ENCODE data around the gene APRT. TPM values are rescaled to one million over a fixed set of nuclear protein-coding genes. Genes with fewer than 3 reads are reported as not detected.

APRT gene
- total RNA-seq, 2 experiments from 2014 or later: 140 to 141 TPM

DNA sequence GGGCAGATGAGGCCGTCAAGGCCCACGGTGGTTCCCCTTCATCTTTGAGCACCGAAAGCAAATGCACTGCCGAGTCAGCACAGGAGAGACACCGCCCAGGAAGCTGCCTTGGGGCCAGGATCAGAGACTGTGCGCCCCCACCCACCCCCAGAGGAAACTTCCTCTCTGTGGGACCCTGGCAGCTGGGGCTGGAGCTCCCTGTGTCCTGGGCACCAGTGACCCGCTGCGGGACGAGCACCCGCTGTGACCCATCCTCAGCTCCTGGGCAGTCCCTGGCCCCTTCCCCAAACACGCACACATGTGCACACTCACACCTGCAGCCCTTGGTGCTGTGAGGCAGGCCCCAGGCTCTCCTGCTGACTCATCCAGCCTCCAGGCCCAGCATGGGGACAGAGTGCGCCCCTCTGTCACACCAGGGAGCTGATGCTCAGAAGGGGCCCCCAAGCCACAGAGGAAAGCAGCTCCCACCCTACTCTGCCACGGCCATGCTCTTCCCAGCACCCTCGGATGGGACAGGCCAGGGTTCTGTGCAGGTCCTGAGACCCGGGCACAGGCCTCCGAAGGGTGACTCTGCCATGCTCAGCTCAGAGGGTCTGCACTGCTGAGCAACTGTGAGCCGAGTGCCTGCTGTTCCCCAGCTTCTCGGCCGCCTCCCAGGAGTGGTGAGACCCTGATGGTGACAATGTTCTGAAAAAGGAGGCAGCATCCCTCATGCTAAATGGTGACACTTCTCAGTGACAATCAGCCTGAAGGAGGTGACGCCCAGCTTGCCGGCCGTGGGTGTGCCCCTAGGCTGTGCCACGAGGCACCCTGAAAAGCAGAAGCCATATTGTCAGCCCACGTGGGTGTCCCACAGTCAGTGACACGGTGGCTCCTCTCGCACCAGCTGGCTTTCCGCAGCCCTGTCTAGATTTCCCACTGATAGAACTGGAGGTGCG lies 30.3 kb downstream of the APRT start:
- peaks cover 57% of the 10 kb centered on the region for H3K4me1 Mint-ChIP-seq (ENCODE audit: low read depth)
- peak; percentile 80 for DNase-seq
- CTCF ChIA-PET: interaction anchor here (0.6 to 3.2 kb wide), 13 partner anchors 9 to 533 kb away, joined by 3 to 14 read pairs (median 6); partner anchors contain the start of genes APRT and CDT1
- POLR2A ChIA-PET: interaction anchor here (0.5 to 2.8 kb wide), 11 partner anchors 11 to 460 kb away, joined by 3 to 13 read pairs (median 4); partner anchors contain the start of genes APRT, CDT1, GALNS and TRAPPC2L
- ATAC-seq: peak; percentile 59
- H3K27me3 Mint-ChIP-seq (ENCODE audit: low read depth): no peaks in the 10 kb centered on the region
- H3K9me3 Mint-ChIP-seq (ENCODE audit: insufficient read depth): no peaks in the 10 kb centered on the region
- H3K27ac Mint-ChIP-seq: peak overlapping the region; percentile 92
- H3K4me3 Mint-ChIP-seq: peak overlapping the region; percentile 87
- H3K36me3 Mint-ChIP-seq (ENCODE audit: low read depth): peaks cover 15% of the 10 kb centered on the region

DNA sequence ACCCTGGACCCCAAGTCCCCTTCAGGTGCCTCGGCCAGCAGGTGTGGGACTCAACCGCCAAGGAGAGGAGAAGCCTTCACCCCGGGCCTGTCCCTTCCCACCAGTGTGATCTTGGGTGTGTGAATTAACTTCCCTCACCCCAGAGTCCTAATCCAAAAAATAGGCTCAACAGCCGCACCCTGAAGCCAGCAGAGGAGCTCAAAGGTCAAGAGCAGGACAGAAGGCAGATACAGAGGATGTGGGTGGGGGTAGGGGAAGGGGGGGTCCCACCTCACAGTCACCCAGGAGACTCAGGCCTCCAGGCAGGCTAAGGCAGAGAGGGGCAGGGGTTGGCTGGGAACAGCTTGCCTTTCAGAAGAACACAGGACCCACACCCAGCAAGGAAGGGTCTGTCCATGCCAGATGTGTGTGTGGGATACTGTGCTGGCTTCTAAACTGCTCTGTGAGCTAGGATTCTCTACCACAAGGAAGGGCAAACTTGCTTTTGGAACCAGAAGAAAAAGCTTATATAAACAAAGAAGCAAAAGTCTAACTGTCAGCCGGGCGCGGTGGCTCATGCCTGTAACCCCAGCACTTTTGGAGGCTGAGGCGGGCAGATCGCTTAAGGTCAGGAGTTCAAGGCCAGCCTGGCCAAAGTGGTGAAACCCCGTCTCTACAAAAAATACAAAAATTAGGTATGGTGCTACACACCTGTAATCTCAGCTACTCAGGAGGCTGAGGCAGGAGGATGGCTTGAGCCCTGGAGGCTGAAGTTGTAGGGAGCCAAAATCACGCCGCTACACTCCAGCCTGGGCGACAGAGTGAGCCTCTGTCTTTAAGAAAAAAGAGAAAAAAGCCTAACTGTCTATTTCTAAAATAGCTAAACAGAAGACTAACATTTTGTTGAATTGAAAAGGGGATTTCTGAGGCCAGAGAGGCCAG lies 31.3 kb downstream of the APRT start:
- DNase-seq: no peak
- ChIA-PET CTCF (interaction anchor here (0.9 to 3.2 kb wide), 9 partner anchors 14 to 436 kb away, joined by 3 to 14 read pairs (median 6); partner anchors contain the start of genes APRT and CDT1), POLR2A (interaction anchor here (1.1 to 2.8 kb wide), 6 partner anchors 19 to 461 kb away, joined by 4 to 13 read pairs (median 6); partner anchors contain the start of genes CDT1, GALNS and TRAPPC2L)
- Mint-ChIP-seq H3K36me3 (ENCODE audit: low read depth) (peaks cover 18% of the 10 kb centered on the region), H3K27me3 (ENCODE audit: low read depth) (no peaks in the 10 kb centered on the region), H3K27ac (peak overlapping the region; percentile 92), H3K9me3 (ENCODE audit: insufficient read depth) (no peaks in the 10 kb centered on the region), H3K4me3 (peak overlapping the region; percentile 87), H3K4me1 (ENCODE audit: low read depth) (peaks cover 56% of the 10 kb centered on the region)
- ATAC-seq: no peak

- Mint-ChIP-seq H3K36me3 (ENCODE audit: low read depth) (peaks cover 18% of the 10 kb centered on the region), H3K4me1 (ENCODE audit: low read depth) (peaks cover 56% of the 10 kb centered on the region), H3K27ac (peak overlapping the region; percentile 92), H3K4me3 (peak overlapping the region; percentile 87), H3K9me3 (ENCODE audit: insufficient read depth) (no peaks in the 10 kb centered on the region), H3K27me3 (ENCODE audit: low read depth) (no peaks in the 10 kb centered on the region)
- no peak for DNase-seq
- ATAC-seq: no peak
- POLR2A ChIA-PET: interaction anchor here (0.9 to 2.8 kb wide), 3 partner anchors 15 to 78 kb away, joined by 3 to 12 read pairs (median 7); partner anchors contain the start of genes CDT1, GALNS and TRAPPC2L
- CTCF ChIA-PET: interaction anchor here (1.0 to 3.0 kb wide), 3 partner anchors 13 to 36 kb away, joined by 4 to 13 read pairs (median 7); no protein-coding TSS in a partner anchor
Measured at GRCh38 chr16:88779406-88780141, 32.2 kb downstream of the APRT start.

- Mint-ChIP-seq H3K36me3 (ENCODE audit: low read depth) (peaks cover 15% of the 10 kb centered on the region), H3K27me3 (ENCODE audit: low read depth) (no peaks in the 10 kb centered on the region), H3K9me3 (ENCODE audit: insufficient read depth) (no peaks in the 10 kb centered on the region), H3K4me1 (ENCODE audit: low read depth) (peaks cover 55% of the 10 kb centered on the region), H3K4me3 (no peak overlapping the region), H3K27ac (peak overlapping the region; percentile 44)
- ATAC-seq: no peak
- no peak for DNase-seq
- CTCF ChIA-PET: no interaction called here
- POLR2A ChIA-PET: interaction anchor here (0.9 kb wide), 1 partner anchor 16 kb away, joined by 3 read pairs; no protein-coding TSS in a partner anchor
Measured at GRCh38 chr16:88778541-88779065, 33.1 kb downstream of the APRT start.

DNA sequence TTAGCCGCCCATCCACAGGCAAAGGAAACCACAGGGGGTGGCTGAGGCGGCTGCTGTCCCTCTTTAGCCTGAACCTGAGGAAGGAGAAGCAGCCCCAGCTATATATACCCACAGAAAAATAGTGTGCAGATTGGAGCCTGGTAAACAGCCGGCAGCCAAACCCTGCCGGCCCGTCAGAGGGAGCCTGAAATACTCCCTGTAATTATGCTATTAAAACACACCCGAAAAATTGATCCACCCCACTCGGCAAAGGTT lies 33.5 kb downstream of the APRT start:
- ChIA-PET CTCF (no interaction called here), POLR2A (interaction anchor here (0.6 kb wide), 1 partner anchor 21 kb away, joined by 3 read pairs; no protein-coding TSS in a partner anchor)
- H3K27me3 Mint-ChIP-seq (ENCODE audit: low read depth): no peaks in the 10 kb centered on the region
- H3K9me3 Mint-ChIP-seq (ENCODE audit: insufficient read depth): no peaks in the 10 kb centered on the region
- no peak for ATAC-seq
- peak overlapping the region; percentile 20 for H3K27ac Mint-ChIP-seq
- H3K4me3 Mint-ChIP-seq: no peak overlapping the region
- H3K4me1 Mint-ChIP-seq (ENCODE audit: low read depth): peaks cover 51% of the 10 kb centered on the region
- H3K36me3 Mint-ChIP-seq (ENCODE audit: low read depth): peaks cover 13% of the 10 kb centered on the region
- no peak for DNase-seq

DNA sequence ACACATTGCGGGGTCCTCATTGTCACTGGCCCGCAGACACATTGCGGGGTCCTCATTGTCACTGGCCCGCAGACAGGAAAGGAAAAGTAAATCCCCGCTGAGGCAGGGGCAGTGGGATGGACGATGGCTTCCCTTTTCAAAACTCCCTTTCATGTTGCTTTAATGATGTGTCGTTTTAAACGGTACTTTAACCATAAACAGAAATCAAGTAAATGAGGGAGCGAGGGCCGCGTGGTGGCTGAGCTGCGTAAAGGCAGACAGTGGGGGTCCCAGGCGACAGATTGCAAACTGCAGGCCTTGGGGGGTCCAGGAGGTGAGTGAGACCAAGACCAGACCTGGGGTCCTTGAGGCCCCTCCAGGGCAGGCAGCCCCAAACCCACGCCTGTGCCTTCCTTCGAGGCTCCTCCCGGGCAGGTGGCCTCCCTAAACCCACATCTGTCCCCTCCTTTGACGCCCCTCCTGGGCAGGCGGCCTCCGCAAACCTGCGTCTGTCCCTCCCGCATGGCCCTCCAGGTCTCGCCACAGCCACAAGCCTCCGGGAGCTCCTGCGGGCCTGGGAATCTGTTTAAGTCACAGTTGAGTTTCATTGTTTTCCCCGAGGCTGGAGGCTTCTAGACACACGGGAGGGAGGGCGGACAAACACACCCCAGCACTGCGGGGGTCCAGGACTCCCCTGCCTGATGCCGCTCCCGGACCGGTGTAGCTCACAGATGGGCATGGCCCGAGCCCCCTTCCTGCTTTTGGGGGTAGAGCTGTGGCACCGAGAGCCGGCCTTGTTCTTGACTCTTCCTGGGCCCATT lies 34.1 kb downstream of the APRT start:
- Mint-ChIP-seq H3K27me3 (ENCODE audit: low read depth) (no peaks in the 10 kb centered on the region), H3K4me3 (no peak overlapping the region), H3K36me3 (ENCODE audit: low read depth) (peaks cover 8% of the 10 kb centered on the region), H3K9me3 (ENCODE audit: insufficient read depth) (no peaks in the 10 kb centered on the region), H3K27ac (peak overlapping the region; percentile 20), H3K4me1 (ENCODE audit: low read depth) (peaks cover 46% of the 10 kb centered on the region)
- CTCF ChIA-PET: interaction anchor here (1.4 kb wide), 1 partner anchor 17 kb away, joined by 3 read pairs; no protein-coding TSS in a partner anchor
- ATAC-seq (no peak), DNase-seq (no peak)
- POLR2A ChIA-PET: interaction anchor here (0.6 kb wide), 1 partner anchor 21 kb away, joined by 3 read pairs; no protein-coding TSS in a partner anchor

- POLR2A ChIA-PET: no interaction called here
- H3K27me3 Mint-ChIP-seq (ENCODE audit: low read depth): no peaks in the 10 kb centered on the region
- DNase-seq (no peak), ATAC-seq (no peak)
- H3K9me3 Mint-ChIP-seq (ENCODE audit: insufficient read depth): no peaks in the 10 kb centered on the region
- no peak overlapping the region for H3K4me3 Mint-ChIP-seq
- H3K27ac Mint-ChIP-seq: no peak overlapping the region
- peaks cover 4% of the 10 kb centered on the region for H3K36me3 Mint-ChIP-seq (ENCODE audit: low read depth)
- CTCF ChIA-PET: no interaction called here
- peaks cover 33% of the 10 kb centered on the region for H3K4me1 Mint-ChIP-seq (ENCODE audit: low read depth)
Measured at GRCh38 chr16:88775825-88776224, 35.9 kb downstream of the APRT start.

GRCh38 chr16:88774544-88775393 lies 37.0 kb downstream of the APRT start:
- Mint-ChIP-seq H3K27me3 (ENCODE audit: low read depth) (no peaks in the 10 kb centered on the region), H3K4me3 (no peak overlapping the region), H3K27ac (no peak overlapping the region), H3K4me1 (ENCODE audit: low read depth) (peaks cover 29% of the 10 kb centered on the region), H3K9me3 (ENCODE audit: insufficient read depth) (no peaks in the 10 kb centered on the region), H3K36me3 (ENCODE audit: low read depth) (peaks cover 4% of the 10 kb centered on the region)
- ChIA-PET POLR2A (no interaction called here), CTCF (no interaction called here)
- no peak for ATAC-seq
- DNase-seq: no peak

GRCh38 chr16:88773812-88774291 lies 37.9 kb downstream of the APRT start:
- ATAC-seq (no peak), DNase-seq (no peak)
- Mint-ChIP-seq H3K9me3 (ENCODE audit: insufficient read depth) (no peaks in the 10 kb centered on the region), H3K4me1 (ENCODE audit: low read depth) (peaks cover 31% of the 10 kb centered on the region), H3K4me3 (no peak overlapping the region), H3K27me3 (ENCODE audit: low read depth) (no peaks in the 10 kb centered on the region), H3K36me3 (ENCODE audit: low read depth) (peaks cover 6% of the 10 kb centered on the region), H3K27ac (no peak overlapping the region)
- ChIA-PET CTCF (interaction anchor here (1.2 kb wide), 1 partner anchor 31 kb away, joined by 4 read pairs; no protein-coding TSS in a partner anchor), POLR2A (no interaction called here)

Measured in activated CD8-positive, alpha-beta T cell treated with anti-CD3 and anti-CD28 coated beads, Interleukin-2, amount 10 ng/mL, durations not matched to agents 7 days and 5 days (primary cell).